Measurements from ENCODE around the gene PRF1. TPM values are rescaled to one million over a fixed set of nuclear protein-coding genes. Genes with fewer than 3 reads are reported as not detected.
"Not testable (repeated sequence)": the region's sequence is repeated elsewhere in the genome, so short reads cannot be mapped to it uniquely, and the experiment has no call there.

The PRF1 gene
- total RNA-seq, 1 donor from 2014 or later, result 6.2 TPM

GRCh38 chr10:70615784-70616522, 13.4 kb upstream of the PRF1 start:
- Histone ChIP-seq H3K4me3 (no peak overlapping the region), H3K4me1 (no peaks in the 10 kb centered on the region), H3K27me3 (no peaks in the 10 kb centered on the region), H3K9me3 (peaks cover 3 to 13% of the 10 kb centered on the region in 2 donors), H3K27ac (no peak overlapping the region), H3K36me3 (no peaks in the 10 kb centered on the region)
- no peak for DNase-seq (ENCODE audit: low spot score in 2 of 2)
- no peak for TF ChIP-seq CTCF (IDR thresholded peaks at IDR 0.05)
- intact Hi-C loops (cut with DNase I), result no loop called here

DNA sequence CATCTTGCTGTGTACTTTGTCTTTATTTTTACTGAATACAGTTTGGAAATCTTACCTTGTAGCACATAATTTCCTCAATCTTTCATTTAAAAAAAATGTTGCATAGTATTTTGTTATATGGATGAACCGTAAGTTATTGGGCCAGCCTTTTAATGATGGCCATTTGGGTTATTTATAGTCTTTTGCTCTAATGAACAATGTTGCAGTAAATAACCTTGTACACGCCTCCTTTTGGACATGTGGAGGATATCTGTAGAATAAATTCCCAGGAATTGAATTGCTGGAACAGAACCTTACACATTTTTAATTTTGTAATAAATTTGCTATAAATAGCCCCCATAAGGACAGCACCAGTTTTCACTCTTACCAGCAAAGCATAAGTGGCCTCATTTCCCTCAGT, 12.7 kb upstream of the PRF1 start:
- Histone ChIP-seq H3K4me1 (no peaks in the 10 kb centered on the region), H3K9me3 (peaks cover under 1 to 11% of the 10 kb centered on the region in 2 donors), H3K27me3 (no peaks in the 10 kb centered on the region), H3K36me3 (no peaks in the 10 kb centered on the region), H3K27ac (no peak overlapping the region), H3K4me3 (no peak overlapping the region)
- no peak for DNase-seq (ENCODE audit: low spot score in 2 of 2)
- intact Hi-C loops (cut with DNase I), result no loop called here
- no peak for TF ChIP-seq CTCF (IDR thresholded peaks at IDR 0.05)

GRCh38 chr10:70614364-70614763, 11.8 kb upstream of the PRF1 start:
- H3K36me3 ChIP-seq; H3K27me3 ChIP-seq; intact Hi-C loops (cut with DNase I); H3K9me3 ChIP-seq; H3K4me3 ChIP-seq; H3K27ac ChIP-seq; H3K4me1 ChIP-seq; DNase-seq (ENCODE audit: low spot score in 2 of 2): not testable (repeated sequence)

GRCh38 chr10:70613941-70614340, 11.4 kb upstream of the PRF1 start:
- intact Hi-C loops (cut with DNase I), result no loop called here
- no peak overlapping the region for H3K4me3 ChIP-seq
- no peak for TF ChIP-seq CTCF (IDR thresholded peaks at IDR 0.05)
- H3K9me3 ChIP-seq, result no peaks in the 10 kb centered on the region
- H3K36me3 ChIP-seq, result no peaks in the 10 kb centered on the region
- DNase-seq (ENCODE audit: low spot score in 2 of 2), result no peak
- H3K27ac ChIP-seq, result no peak overlapping the region
- no peaks in the 10 kb centered on the region for H3K27me3 ChIP-seq
- H3K4me1 ChIP-seq, result no peaks in the 10 kb centered on the region

DNA sequence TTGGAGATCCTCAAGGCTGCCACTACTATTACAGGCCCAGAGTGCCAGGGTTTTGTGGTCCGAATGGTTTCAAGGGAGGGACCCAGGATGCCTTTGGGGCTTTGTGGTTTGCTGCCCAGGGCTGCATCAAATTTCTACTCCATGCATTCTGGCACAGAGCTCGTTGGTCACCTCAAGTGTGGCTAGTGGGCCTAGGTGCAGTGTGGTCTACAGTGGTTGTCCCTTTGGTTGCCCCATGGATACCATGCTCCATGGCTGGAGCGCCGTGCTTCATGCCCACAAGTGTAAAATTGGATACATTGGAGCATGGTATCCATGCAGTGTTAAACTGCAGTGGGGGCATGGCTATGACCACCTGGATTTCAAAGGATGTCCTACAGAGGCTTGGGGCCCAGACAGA, 5.4 kb upstream of the PRF1 start:
- no peak overlapping the region for H3K27ac ChIP-seq
- H3K9me3 ChIP-seq, result no peaks in the 10 kb centered on the region
- TF ChIP-seq CTCF (IDR thresholded peaks at IDR 0.05), result no peak
- no peak overlapping the region for H3K4me3 ChIP-seq
- DNase-seq (ENCODE audit: low spot score in 2 of 2), result no peak
- H3K4me1 ChIP-seq, result no peaks in the 10 kb centered on the region
- no peaks in the 10 kb centered on the region for H3K27me3 ChIP-seq
- intact Hi-C loops (cut with DNase I), result no loop called here
- no peaks in the 10 kb centered on the region for H3K36me3 ChIP-seq

DNA sequence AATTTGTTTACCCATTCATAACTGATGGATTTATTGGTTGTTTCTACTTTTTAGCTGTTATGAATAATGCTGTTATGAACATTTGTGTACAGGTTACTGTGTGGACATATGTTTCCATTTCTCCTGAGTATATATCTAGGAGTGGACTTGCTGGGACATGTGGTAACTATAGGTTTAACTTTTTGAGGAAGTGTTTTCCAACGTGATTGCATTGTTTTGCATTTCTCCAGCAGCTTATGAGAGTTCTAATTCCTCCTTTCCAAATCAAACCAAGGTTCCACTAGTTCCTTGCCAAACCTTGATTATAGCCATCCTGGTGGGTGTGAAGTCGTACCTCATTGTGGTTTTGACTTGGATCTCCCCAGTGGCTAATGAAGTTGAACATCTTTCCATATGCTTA, 2.6 kb upstream of the PRF1 start:
- TF ChIP-seq CTCF (IDR thresholded peaks at IDR 0.05), result no peak
- no peak overlapping the region for H3K27ac ChIP-seq
- no peaks in the 10 kb centered on the region for H3K9me3 ChIP-seq
- H3K4me1 ChIP-seq, result no peaks in the 10 kb centered on the region
- no peaks in the 10 kb centered on the region for H3K27me3 ChIP-seq
- intact Hi-C loops (cut with DNase I), result no loop called here
- H3K4me3 ChIP-seq, result no peak overlapping the region
- no peak for DNase-seq (ENCODE audit: low spot score in 2 of 2)
- H3K36me3 ChIP-seq, result no peaks in the 10 kb centered on the region
